H9 (cell line): ENCODE measurements around the gene MTMR6. TPM values are rescaled to one million over a fixed set of nuclear protein-coding genes. Genes with fewer than 3 reads are reported as not detected.

ENCODE experiments used
- DNase-seq: peaks from one replicate; pipeline ENCODE4 v3.0.0-alpha.2; 2017
- H2AFZ ChIP-seq: one replicate; pipeline ENCODE4 v1.6.1; 2013; ENCODE audit warnings: mild to moderate bottlenecking, low read length, control low read depth, moderate library complexity
- H2AK5ac ChIP-seq: 2 replicates; pipeline ENCODE4 v1.6.1; 2013; ENCODE audit warnings: low read length, control low read depth, mixed read lengths; ENCODE audit not compliant: insufficient read length
- H2BK120ac ChIP-seq: one replicate; pipeline ENCODE4 v1.6.1; 2013; ENCODE audit warnings: low read depth, mild to moderate bottlenecking, low read length, control low read depth, inconsistent platforms; ENCODE audit not compliant: poor library complexity, severe bottlenecking
- H2BK12ac ChIP-seq: 2 replicates; pipeline ENCODE4 v1.6.1; 2013; ENCODE audit warnings: low read length, control low read depth, mixed read lengths, low read depth; ENCODE audit not compliant: insufficient read length
- H2BK15ac ChIP-seq: 2 replicates; pipeline ENCODE4 v1.6.1; 2013; ENCODE audit warnings: low read depth, low read length, control low read depth
- H2BK20ac ChIP-seq: one replicate; pipeline ENCODE4 v1.6.1; 2013; ENCODE audit warnings: low read depth, mild to moderate bottlenecking, low read length, control low read depth, inconsistent platforms; ENCODE audit not compliant: poor library complexity, severe bottlenecking
- H2BK5ac ChIP-seq: 2 replicates; pipeline ENCODE4 v1.6.1; 2013; ENCODE audit warnings: low read length, control low read depth, mixed read lengths; ENCODE audit not compliant: insufficient read length
- H3K14ac ChIP-seq: 2 replicates; pipeline ENCODE4 v1.6.1; 2013; ENCODE audit warnings: low read length, control low read depth; ENCODE audit not compliant: insufficient read depth
- H3K18ac ChIP-seq: 2 replicates; pipeline ENCODE4 v1.6.1; 2013; ENCODE audit warnings: low read depth, mild to moderate bottlenecking, mixed read lengths, low read length, control low read depth; ENCODE audit not compliant: insufficient read length
- H3K23ac ChIP-seq: 2 replicates; pipeline ENCODE4 v1.6.1; 2013; ENCODE audit warnings: low read length, control low read depth, mixed read lengths, low read depth; ENCODE audit not compliant: insufficient read length
- H3K23me2 ChIP-seq: 2 replicates; pipeline ENCODE4 v1.6.1; 2013; ENCODE audit warnings: low read depth, mild to moderate bottlenecking, mixed read lengths, low read length, control low read depth; ENCODE audit not compliant: insufficient read length, poor library complexity, severe bottlenecking
- H3K27ac ChIP-seq: 2 replicates; pipeline ENCODE4 v1.5.1; 2013; ENCODE audit warnings: low read length, control low read depth, mixed read lengths, low read depth; ENCODE audit not compliant: insufficient read length
- H3K27me3 ChIP-seq: 2 replicates; pipeline ENCODE4 v1.6.1; 2013; ENCODE audit warnings: low read length, control low read depth, inconsistent platforms; ENCODE audit not compliant: insufficient read depth
- H3K4ac ChIP-seq: 2 replicates; pipeline ENCODE4 v1.6.1; 2013; ENCODE audit warnings: low read depth, mild to moderate bottlenecking, control low read depth, inconsistent platforms, low read length, moderate library complexity
- H3K4me1 ChIP-seq: 2 replicates; pipeline ENCODE4 v1.6.1; 2013; ENCODE audit warnings: low read length, control low read depth, inconsistent platforms; ENCODE audit not compliant: insufficient read depth
- H3K4me2 ChIP-seq: 2 replicates; pipeline ENCODE4 v1.6.1; 2013; ENCODE audit warnings: low read length, control low read depth, mixed read lengths; ENCODE audit not compliant: insufficient read length, insufficient read depth
- H3K56ac ChIP-seq: 2 replicates; pipeline ENCODE4 v1.6.1; 2013; ENCODE audit warnings: low read depth, mild to moderate bottlenecking, mixed read lengths, low read length, control low read depth; ENCODE audit not compliant: insufficient read length
- H3K79me1 ChIP-seq: 2 replicates; pipeline ENCODE4 v1.6.1; 2013; ENCODE audit warnings: low read depth, mild to moderate bottlenecking, moderate library complexity, low read length, control low read depth, inconsistent platforms; ENCODE audit not compliant: insufficient read depth, poor library complexity, severe bottlenecking
- H3K79me2 ChIP-seq: 2 replicates; pipeline ENCODE4 v1.6.1; 2013; ENCODE audit warnings: low read length, control low read depth, inconsistent platforms; ENCODE audit not compliant: insufficient read depth
- H3K9ac ChIP-seq: 2 replicates; pipeline ENCODE4 v1.6.1; 2013; ENCODE audit warnings: low read length, control low read depth, mixed read lengths; ENCODE audit not compliant: insufficient read length; ENCODE audit errors: extremely low read depth
- H3K9me3 ChIP-seq: one replicate; pipeline ENCODE4 v1.6.1; 2013; ENCODE audit warnings: low read depth, low read length, inconsistent platforms; ENCODE audit not compliant: control insufficient read depth
- H3T11ph ChIP-seq: one replicate; pipeline ENCODE4 v1.6.1; 2013; ENCODE audit warnings: mild to moderate bottlenecking, low read length, control low read depth, inconsistent platforms
- H4K20me1 ChIP-seq: one replicate; pipeline ENCODE4 v1.6.1; 2013; ENCODE audit not compliant: control insufficient read depth, insufficient read length, insufficient read depth
- H4K5ac ChIP-seq: 2 replicates; pipeline ENCODE4 v1.6.1; 2013; ENCODE audit warnings: low read depth, mild to moderate bottlenecking, mixed read lengths, low read length, control low read depth; ENCODE audit not compliant: insufficient read length
- H4K8ac ChIP-seq: replicated peaks from 2 replicates; pipeline ENCODE4 v1.6.1; 2013; ENCODE audit warnings: low read length, control low read depth, mixed read lengths, low read depth; ENCODE audit not compliant: insufficient read length
- H4K91ac ChIP-seq: 2 replicates; pipeline ENCODE4 v1.6.1; 2013; ENCODE audit warnings: low read depth, mild to moderate bottlenecking, moderate library complexity, mixed read lengths, low read length, control low read depth; ENCODE audit not compliant: insufficient read length
- H3K27ac Mint-ChIP-seq, 3 experiments: 2 replicates in 2 of 3; 3 replicates in 1 of 3; pipeline ENCODE4 v1.8.0; 2020 to 2021; ENCODE audit warnings: mixed read lengths in 3 of 3, mild to moderate bottlenecking in 1 of 3, moderate library complexity in 1 of 3
- H3K27me3 Mint-ChIP-seq: 2 replicates; pipeline ENCODE4 v1.8.0; 2021; ENCODE audit warnings: low read depth, mild to moderate bottlenecking, moderate library complexity, mixed read lengths
- H3K36me3 Mint-ChIP-seq, 3 experiments: 2 replicates in 2 of 3; 3 replicates in 1 of 3; pipeline ENCODE4 v1.8.0; 2020 to 2021; ENCODE audit warnings: low read depth in 3 of 3, mixed read lengths in 3 of 3; ENCODE audit not compliant: insufficient read depth in 1 of 3
- H3K4me1 Mint-ChIP-seq, 2 experiments: 2 replicates each; pipeline ENCODE4 v1.8.0; 2020; ENCODE audit warnings: mixed read lengths in 2 of 2
- H3K4me3 Mint-ChIP-seq, 2 experiments: 2 replicates in 1 of 2; 3 replicates in 1 of 2; pipeline ENCODE4 v1.8.0; 2020 to 2021; ENCODE audit warnings: mild to moderate bottlenecking in 2 of 2, mixed read lengths in 2 of 2, moderate library complexity in 1 of 2
- H3K9me3 Mint-ChIP-seq, 2 experiments: 2 replicates in 1 of 2; 3 replicates in 1 of 2; pipeline ENCODE4 v1.8.0; 2020; ENCODE audit warnings: mild to moderate bottlenecking in 2 of 2, mixed read lengths in 2 of 2, moderate library complexity in 1 of 2
- CTCF ChIP-seq: fragments of 200-600 bp; sonication (generic); conservative IDR thresholded peaks from 3 replicates; pipeline ENCODE4 v1.8.0; 2021; ENCODE audit warnings: antibody characterized with exemption, mild to moderate bottlenecking
- WGBS: extraction: QIAGEN DNeasy Blood & Tissue Kit; methylation state at CpG from one replicate; pipeline ENCODE4 v1.1.7; 2013; ENCODE audit warnings: missing lambda C conversion rate, low lambda C conversion rate, mixed read lengths; ENCODE audit not compliant: insufficient read length; ENCODE audit errors: extremely low coverage; 5-methylcytosine and 5-hydroxymethylcytosine counted together
- total RNA-seq: library from RNA; stranded (reverse); gene quantifications from 2 replicates; pipeline ENCODE4 v1.2.1, GENCODE V29; 2021

MTMR6 gene
- total RNA-seq, 1 experiment from 2014 or later = 7.0 TPM

GRCh38 chr13:25198647-25199046 lies 88.6 kb downstream of the MTMR6 start:
- Histone ChIP-seq H3T11ph (no peak overlapping the region), H3K9ac (no peak overlapping the region), H2AK5ac (no peak overlapping the region), H2BK5ac (no peak overlapping the region), H4K20me1 (no peaks in the 10 kb centered on the region), H3K18ac (no peak overlapping the region), H3K79me2 (no peaks in the 10 kb centered on the region), H2BK120ac (no peak overlapping the region), H2AFZ (no peak overlapping the region), H3K9me3 (no peaks in the 10 kb centered on the region), H3K4me1 (no peaks in the 10 kb centered on the region), H2BK12ac (no peak overlapping the region), H3K27ac (no peak overlapping the region), H3K56ac (no peak overlapping the region), H3K79me1 (no peaks in the 10 kb centered on the region), H4K5ac (no peak overlapping the region), H2BK20ac (no peak overlapping the region), H2BK15ac (no peak overlapping the region), H3K4me2 (no peak overlapping the region), H3K4ac (no peak overlapping the region), H3K14ac (no peak overlapping the region), H3K27me3 (no peaks in the 10 kb centered on the region), H3K23ac (no peak overlapping the region), H4K91ac (no peak overlapping the region), H4K8ac (no peak overlapping the region), H3K23me2 (no peaks in the 10 kb centered on the region)
- TF ChIP-seq CTCF = no peak
- Mint-ChIP-seq H3K9me3 (peaks cover 3 to 4% of the 10 kb centered on the region in 2 experiments; a peak in 3 of 5 replicates), H3K27me3 (peaks cover 7% of the 10 kb centered on the region), H3K36me3 (peaks cover 0 to 2% (median 0%) of the 10 kb centered on the region in 3 experiments; a peak in 1 of 7 replicates), H3K4me3 (no peak overlapping the region), H3K4me1 (peaks cover 8 to 11% of the 10 kb centered on the region in 2 experiments), H3K27ac (no peak overlapping the region)
- DNase-seq = no peak
- WGBS = no CpG with 5 or more reads among the region's 5 CpGs
